Peyer's patch (tissue), 4 donors: ENCODE data around the gene KIRREL3. TPM values are rescaled to one million over a fixed set of nuclear protein-coding genes. Genes with fewer than 3 reads are reported as not detected.

ENCODE experiments used
- DNase-seq, 3 donors: peaks; one replicate each; pipeline ENCODE4 v3.0.0-alpha.2; 2017 to 2019
- H3K27ac ChIP-seq, 4 donors: fragments of 200-600 bp; sonication (generic); one replicate each; pipeline ENCODE4 v1.5.1; 2016 to 2019
- H3K27me3 ChIP-seq, 2 donors: fragments of 200-600 bp; sonication (generic); one replicate each; pipeline ENCODE4 v1.5.1; 2019
- H3K36me3 ChIP-seq, 3 donors: fragments of 200-600 bp; sonication (generic); one replicate each; pipeline ENCODE4 v1.5.1; 2016 to 2019
- H3K4me1 ChIP-seq, 4 donors: fragments of 200-600 bp; sonication (generic); one replicate each; pipeline ENCODE4 v1.5.1; 2016 to 2019
- H3K4me3 ChIP-seq, 4 donors: fragments of 200-600 bp; sonication (generic); 1 replicate in 3 of 4; 2 replicates in 1 of 4; pipeline ENCODE4 v1.5.1; 2016 to 2019; ENCODE audit warnings: mild to moderate bottlenecking in 1 of 4
- H3K9me3 ChIP-seq, 4 donors: fragments of 200-600 bp; sonication (generic); one replicate each; pipeline ENCODE4 v1.5.1; 2016 to 2019; ENCODE audit warnings: mild to moderate bottlenecking in 1 of 4
- POLR2A ChIP-seq, 2 donors: fragments of 450-650 bp; IDR thresholded peaks; one replicate each; pipeline ENCODE4 v1.5.1; 2017; ENCODE audit warnings: antibody characterized with exemption in 2 of 2, mild to moderate bottlenecking in 2 of 2, moderate library complexity in 2 of 2
- total RNA-seq, 4 donors: library from RNA; depleted of rRNA; stranded (reverse); fragments of >200 nt; gene quantifications; one replicate each; pipeline ENCODE4 v1.1.0, GENCODE V29; 2016
- TF ChIP-seq, protein P1 (sequence below), 6 experiments: fragments of 450-650 bp in 4 of 6; fragments of 200-600 bp in 2 of 6; sonication (generic) in 1 of 6; IDR thresholded peaks; one replicate each; pipeline ENCODE4 v1.5.1; 2017 to 2019; ENCODE audit warnings: antibody characterized with exemption in 6 of 6, mild to moderate bottlenecking in 3 of 6, moderate library complexity in 1 of 6

The KIRREL3 gene
- total RNA-seq, 4 donors from 2014 or later: 0.83 TPM; not detected in 3

DNA sequence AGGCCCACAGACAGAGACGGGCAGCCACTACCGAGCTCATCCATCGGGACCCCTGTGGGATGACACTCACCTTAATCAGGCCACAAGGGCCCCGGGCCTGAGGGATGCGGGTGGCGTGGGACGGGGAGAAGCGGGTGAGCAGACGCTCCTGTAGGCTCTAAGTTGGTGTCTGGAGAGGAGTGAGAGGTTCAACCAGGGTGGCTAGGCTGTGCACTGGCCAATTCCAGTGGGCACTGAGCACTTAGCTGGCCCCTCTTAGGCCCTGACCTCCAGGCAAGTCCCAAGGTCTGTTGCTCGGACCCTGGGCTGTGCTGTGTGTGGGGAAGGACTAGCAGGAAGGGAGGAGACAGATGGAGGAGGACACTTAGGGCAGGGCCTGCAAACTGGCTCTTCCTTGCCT, 505.7 kb downstream of the KIRREL3 start:
- DNase-seq: peak in 1 of 3 donors; percentile 24
- Histone ChIP-seq H3K27ac (no peak overlapping the region), H3K36me3 (no peaks in the 10 kb centered on the region), H3K4me1 (no peaks in the 10 kb centered on the region), H3K9me3 (no peaks in the 10 kb centered on the region), H3K27me3 (no peaks in the 10 kb centered on the region), H3K4me3 (no peak overlapping the region)
- TF ChIP-seq, protein P1, sequence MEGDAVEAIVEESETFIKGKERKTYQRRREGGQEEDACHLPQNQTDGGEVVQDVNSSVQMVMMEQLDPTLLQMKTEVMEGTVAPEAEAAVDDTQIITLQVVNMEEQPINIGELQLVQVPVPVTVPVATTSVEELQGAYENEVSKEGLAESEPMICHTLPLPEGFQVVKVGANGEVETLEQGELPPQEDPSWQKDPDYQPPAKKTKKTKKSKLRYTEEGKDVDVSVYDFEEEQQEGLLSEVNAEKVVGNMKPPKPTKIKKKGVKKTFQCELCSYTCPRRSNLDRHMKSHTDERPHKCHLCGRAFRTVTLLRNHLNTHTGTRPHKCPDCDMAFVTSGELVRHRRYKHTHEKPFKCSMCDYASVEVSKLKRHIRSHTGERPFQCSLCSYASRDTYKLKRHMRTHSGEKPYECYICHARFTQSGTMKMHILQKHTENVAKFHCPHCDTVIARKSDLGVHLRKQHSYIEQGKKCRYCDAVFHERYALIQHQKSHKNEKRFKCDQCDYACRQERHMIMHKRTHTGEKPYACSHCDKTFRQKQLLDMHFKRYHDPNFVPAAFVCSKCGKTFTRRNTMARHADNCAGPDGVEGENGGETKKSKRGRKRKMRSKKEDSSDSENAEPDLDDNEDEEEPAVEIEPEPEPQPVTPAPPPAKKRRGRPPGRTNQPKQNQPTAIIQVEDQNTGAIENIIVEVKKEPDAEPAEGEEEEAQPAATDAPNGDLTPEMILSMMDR (IDR thresholded peaks at IDR 0.05): no peak
- no peak for TF ChIP-seq POLR2A (IDR thresholded peaks at IDR 0.05)

DNA sequence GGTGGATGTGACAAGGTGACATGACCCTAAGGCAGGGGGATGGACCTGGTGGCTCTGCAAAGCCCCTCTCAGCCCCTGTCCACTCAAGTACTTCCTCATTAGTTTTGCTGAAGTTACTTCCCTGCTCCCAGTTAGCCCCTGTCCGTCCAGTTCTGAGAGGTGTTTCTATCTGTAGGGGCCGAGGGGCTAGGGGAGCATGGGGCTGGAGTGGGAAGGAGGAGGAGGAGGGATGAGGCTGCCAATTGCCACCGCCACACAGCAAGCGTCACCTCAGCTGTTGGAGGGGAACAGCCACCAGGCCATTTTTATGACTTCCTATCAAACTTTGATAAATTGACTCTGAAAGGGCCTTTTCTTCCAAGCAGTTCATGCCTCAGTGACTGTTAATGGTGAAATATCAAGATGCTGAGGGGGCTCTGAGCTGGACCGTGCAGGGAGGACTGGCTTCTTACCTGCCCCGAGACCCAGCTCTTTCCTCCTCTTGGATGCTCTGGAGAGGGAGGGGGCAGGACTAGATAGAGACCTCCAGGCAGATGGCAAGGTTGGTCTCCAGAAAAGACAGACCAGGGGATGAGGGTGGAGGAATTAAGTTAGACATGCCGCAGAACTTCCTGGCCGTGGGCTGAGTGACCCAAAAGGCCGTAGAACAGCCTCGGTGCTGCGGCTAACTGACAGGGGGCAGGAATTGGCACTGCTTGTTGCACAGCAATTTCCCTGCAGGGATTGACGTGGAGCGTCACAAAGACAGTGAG, 508.1 kb downstream of the KIRREL3 start:
- DNase-seq: peak in 1 of 3 donors; percentile 13
- H3K36me3 ChIP-seq: no peaks in the 10 kb centered on the region
- TF ChIP-seq, protein P1 (IDR thresholded peaks at IDR 0.05): no peak
- no peak for TF ChIP-seq POLR2A (IDR thresholded peaks at IDR 0.05)
- H3K4me1 ChIP-seq: no peaks in the 10 kb centered on the region
- no peaks in the 10 kb centered on the region for H3K9me3 ChIP-seq
- H3K27me3 ChIP-seq: no peaks in the 10 kb centered on the region
- H3K27ac ChIP-seq: no peak overlapping the region
- H3K4me3 ChIP-seq: no peak overlapping the region

DNA sequence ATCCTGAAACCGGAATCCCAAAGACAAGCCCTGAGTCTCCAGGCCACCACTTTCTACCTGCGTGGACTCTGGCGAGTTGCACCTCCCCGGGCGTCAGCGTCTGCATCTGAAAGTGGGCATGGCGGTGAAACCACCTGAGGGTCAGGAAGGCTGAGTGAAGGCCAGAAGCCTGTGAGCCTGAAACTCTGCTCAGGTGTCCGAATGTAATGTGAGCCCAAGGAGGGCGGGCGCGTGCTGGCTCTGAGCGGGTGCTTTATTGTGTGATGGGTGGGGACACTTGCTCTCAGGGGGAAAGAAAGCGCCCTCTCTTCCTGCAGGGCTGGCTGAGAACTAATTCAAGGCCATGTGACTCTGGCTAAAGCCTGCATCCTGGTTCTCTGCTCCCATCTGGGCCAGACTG, 509.5 kb downstream of the KIRREL3 start:
- Histone ChIP-seq H3K4me3 (no peak overlapping the region), H3K36me3 (no peaks in the 10 kb centered on the region), H3K4me1 (no peaks in the 10 kb centered on the region), H3K9me3 (no peaks in the 10 kb centered on the region), H3K27me3 (no peaks in the 10 kb centered on the region), H3K27ac (no peak overlapping the region)
- TF ChIP-seq POLR2A (IDR thresholded peaks at IDR 0.05): no peak
- TF ChIP-seq, protein P1 (IDR thresholded peaks at IDR 0.05): no peak
- DNase-seq: peak in 1 of 3 donors; percentile 31

DNA sequence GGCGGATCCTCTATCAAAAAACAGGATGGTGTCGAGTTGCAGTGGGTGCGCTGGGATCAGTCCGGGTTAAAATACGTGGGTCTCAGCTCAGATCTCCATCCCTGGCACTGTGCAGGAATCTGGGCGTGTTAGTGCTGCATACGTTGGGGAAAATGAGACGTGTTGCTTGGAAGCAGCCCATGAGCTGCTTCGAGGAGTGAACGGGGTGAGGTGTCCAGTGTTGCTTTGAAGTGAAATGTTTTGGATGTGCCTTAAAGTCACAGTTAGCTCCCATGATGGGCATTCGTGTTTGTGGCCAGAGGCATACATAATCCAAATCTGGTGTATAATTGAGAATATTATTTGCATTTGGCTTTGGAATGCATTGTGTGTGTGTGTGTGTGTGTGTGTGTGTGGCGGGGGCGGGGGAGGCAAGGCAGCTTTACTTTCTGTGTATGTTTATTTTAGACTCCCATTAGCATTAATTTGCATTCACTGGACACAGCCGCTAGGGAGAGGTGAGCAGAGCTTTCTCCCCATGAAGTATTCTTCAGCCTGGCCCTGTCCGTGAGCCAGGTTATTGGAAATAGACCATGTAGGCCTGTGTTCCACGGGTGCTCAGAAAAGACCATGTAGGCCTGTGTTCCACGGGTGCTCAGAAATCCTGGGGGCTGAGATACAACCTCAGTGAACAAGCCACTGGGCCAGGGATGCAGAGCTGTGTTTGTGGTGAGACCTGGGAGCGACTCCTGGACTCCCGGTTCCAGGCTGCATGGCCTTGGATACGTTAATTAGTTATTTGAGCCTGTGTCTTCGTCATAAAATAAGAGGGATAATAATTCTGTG, 510.5 kb downstream of the KIRREL3 start:
- TF ChIP-seq POLR2A (IDR thresholded peaks at IDR 0.05): no peak

DNA sequence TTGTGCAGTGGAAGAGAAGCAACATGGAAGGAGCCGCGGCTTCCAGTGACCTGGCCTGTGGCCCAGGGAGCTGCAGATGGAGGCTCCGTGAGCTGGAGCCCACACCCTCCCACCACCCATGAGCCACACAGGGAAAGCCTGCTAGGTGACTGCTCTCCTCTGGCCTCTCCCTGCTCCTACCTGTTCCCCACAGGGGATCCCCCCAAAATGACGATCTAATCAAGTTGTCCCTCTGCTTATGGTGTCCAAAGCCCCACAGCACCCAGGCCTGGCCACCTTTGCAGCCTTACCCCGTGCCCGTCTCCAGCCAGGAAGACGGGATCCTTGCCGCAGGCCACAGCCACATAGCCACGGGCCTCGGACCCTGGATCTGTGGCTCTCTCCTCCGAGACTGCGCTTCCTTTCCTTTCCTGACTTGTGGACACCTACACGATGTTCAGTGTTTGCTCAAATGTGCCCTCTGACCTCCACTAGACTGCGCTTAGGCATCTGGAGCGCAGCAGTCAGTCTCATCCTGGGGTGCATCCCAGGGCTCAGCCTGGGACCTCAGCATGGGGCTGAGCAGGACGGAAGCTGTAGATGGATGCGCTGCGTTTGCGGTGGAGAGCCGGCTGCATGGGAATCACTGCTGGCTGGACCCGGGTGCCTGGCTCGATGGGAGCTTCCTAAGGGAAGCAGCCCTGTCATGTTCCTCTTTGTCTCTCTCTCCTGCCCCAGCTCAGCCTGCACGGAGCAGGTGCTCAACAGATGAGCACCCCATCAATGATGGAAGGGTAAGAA, 511.8 kb downstream of the KIRREL3 start:
- Histone ChIP-seq H3K4me3 (no peak overlapping the region), H3K36me3 (no peaks in the 10 kb centered on the region), H3K9me3 (no peaks in the 10 kb centered on the region), H3K27me3 (no peaks in the 10 kb centered on the region), H3K27ac (no peak overlapping the region), H3K4me1 (no peaks in the 10 kb centered on the region)
- no peak for TF ChIP-seq POLR2A (IDR thresholded peaks at IDR 0.05)
- TF ChIP-seq, protein P1 (IDR thresholded peaks at IDR 0.05): no peak
- DNase-seq: peak in 1 of 3 donors; percentile 29

More for the DNA sequence above, 510.5 kb downstream of the KIRREL3 start:
- no peak overlapping the region for H3K4me3 ChIP-seq
- H3K4me1 ChIP-seq: no peaks in the 10 kb centered on the region
- DNase-seq: peak in 1 of 3 donors; percentile 27
- no peaks in the 10 kb centered on the region for H3K9me3 ChIP-seq
- H3K36me3 ChIP-seq: no peaks in the 10 kb centered on the region
- no peaks in the 10 kb centered on the region for H3K27me3 ChIP-seq
- no peak overlapping the region for H3K27ac ChIP-seq
